HG03175 (cell line): ENCODE measurements around the gene WDFY1.

Experiments used
- ATAC-seq: cut with Tn5 transposase; IDR thresholded peaks from one replicate; pipeline ENCODE4 v1.9.1; 2021; ENCODE audit warnings: mild to moderate bottlenecking, moderate library complexity; ENCODE audit not compliant: unreplicated experiment

The WDFY1 gene

GRCh38 chr2:223826995-223827394 lies 118.1 kb downstream of the WDFY1 start:
- ATAC-seq: no peak
